Activated CD4-positive, alpha-beta T cell treated with anti-CD3 and anti-CD28 coated beads, Interleukin-2, amount 50 U/mL, for 1 hour (primary cell): ENCODE measurements around the gene POLRMT.

Experiments
- DNase-seq: peaks from one replicate; pipeline ENCODE4 v3.0.0-alpha.2; 2020

The POLRMT gene

DNA sequence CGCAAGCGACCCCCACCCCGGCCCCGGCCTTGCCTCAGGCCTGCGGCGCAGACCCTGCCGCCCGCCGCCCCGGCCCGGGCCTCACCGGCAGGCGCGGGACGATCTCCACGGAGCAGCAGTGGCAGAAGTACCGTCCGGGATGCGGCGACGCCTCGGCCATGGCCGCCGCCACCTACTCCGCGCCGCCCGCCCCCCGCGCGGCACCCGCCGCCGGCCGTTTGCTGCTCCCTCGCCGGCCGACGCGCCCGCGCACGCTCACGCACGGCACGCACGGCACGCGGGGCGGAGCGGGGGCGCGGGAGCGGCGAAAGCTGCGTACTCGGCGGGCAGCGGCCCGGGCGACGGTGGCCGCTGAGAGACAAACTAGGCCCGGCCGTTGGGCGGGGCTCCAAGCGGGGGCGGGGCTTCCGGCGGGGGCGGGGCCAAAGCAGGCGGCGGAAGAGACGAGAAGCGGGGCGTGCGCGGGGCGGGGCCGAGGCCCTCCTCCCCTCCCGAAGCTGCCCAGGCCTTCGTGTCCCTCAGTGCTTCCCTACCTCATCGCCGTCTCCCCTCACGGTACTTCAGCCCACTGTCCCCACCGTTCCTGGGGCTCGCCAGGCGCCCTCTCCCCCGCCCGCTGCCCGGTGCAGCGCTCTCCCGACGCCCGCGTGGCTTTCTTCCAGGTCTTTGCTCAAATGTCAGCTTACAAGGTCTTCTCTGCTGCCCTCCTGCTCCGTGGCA is 29.8 kb upstream of the POLRMT start, which contains the start of gene RNF126:
Gene RNF126, minus strand, starts transcription at position 253 of the 720 bp plus-strand sequence. Its CDS starts 93 bp downstream, at position 160.
- DNase-seq = peak; percentile 94

DNA sequence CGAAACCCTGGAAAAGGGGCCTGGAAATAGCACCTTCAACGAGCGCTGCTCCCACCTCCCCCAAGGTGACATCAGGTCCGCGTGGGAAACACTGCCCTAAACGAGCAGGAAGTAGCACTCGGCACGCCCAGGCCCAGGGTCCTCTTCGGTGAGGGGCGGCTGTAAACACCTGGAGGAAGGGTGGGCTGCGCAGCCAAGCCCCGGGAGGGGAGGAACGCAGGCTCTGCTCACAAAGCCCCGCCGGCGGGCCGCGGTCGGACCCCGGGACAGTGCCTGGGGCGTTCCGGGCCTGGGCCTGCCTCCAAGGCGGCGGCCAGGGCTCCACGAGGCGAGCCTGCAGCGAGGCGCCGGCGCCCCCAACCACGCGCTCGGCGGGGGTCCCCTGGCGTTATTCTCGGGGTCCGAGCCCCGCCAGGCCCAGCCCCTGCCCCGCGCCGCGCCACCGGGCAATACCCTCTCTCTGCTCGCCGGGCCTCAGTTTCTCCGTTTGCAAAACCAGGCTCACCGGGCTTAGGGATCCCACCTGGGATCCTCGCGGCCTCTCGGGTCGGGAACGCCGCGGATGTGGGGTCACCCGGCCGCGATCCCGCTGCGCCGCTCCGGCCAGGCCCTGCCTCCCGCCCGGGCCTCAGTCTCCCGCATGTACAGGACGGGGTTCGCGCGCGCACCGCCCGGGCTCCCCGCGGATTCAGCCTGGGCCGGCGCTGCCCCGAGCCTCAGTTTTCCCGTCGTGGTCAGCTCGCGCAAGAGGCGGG is 29.0 kb upstream of the POLRMT start:
- peak; percentile 64 for DNase-seq

DNA sequence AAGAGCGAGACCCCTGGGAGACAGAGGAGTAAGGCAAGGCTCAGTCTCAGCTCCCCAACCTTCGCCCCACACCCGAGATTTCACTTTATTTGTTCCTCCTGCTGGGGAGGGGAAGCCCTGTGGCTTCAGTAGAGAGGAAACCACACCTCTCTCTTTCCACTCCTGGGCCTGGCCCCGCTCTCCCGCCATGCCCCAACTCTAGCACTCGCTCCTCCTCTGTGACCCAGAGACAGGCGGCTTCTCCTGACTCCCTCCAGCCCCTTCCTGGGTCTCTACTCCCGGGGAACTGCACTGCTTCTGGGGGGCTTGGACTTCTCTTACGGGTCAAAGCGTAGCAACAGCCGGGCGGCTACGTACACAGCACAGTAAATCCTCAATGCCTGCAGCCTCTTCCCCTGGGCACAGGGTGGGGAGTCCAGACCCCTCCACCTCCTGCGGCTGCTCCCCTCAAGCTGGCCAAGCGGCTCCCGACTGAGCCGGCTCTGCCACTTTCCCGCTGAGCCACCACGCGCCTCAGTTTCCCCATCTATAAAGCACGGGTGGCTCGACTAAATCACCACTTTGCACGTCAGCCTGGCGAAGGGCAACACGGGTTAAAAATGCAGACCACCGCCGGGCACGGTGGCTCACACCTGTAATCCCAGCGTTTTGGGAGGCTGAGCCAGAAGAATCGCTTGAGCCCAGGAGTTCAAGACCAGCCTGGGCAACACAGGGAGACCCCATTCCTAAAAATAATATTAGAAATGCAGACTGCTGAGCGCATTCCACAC is 28.3 kb upstream of the POLRMT start:
- peak; percentile 67 for DNase-seq

DNA sequence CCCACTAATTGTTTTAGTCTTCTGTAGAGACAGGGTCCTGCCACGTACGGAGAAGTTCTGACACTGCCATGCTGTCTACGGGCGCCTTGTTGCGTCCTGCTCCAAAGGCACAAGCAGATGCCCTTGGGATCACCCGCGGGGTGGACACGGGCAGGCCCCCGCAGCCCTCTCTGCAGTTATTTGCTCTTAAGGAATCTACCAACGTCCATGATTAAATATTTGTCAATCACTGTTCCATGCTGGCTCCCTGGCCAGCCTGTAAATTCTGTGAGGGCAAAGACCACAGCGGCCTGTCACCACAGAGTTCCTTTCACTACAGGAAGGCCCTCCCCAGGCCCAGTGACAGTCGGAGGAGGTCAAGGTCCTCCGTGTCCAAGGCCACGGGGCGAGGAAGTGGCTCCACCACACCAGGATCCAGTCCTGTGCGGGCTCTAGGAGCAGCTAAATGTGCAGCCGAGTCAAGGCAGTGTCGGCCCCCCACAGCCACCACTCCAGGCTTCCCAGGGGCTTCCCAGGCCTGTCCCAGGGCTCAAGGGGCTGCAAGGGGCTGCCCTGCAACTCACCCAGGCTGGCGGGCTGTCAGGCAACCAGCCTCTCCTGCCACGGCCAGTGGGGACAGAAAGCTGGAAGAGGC is 27.6 kb upstream of the POLRMT start:
- DNase-seq = no peak

DNA sequence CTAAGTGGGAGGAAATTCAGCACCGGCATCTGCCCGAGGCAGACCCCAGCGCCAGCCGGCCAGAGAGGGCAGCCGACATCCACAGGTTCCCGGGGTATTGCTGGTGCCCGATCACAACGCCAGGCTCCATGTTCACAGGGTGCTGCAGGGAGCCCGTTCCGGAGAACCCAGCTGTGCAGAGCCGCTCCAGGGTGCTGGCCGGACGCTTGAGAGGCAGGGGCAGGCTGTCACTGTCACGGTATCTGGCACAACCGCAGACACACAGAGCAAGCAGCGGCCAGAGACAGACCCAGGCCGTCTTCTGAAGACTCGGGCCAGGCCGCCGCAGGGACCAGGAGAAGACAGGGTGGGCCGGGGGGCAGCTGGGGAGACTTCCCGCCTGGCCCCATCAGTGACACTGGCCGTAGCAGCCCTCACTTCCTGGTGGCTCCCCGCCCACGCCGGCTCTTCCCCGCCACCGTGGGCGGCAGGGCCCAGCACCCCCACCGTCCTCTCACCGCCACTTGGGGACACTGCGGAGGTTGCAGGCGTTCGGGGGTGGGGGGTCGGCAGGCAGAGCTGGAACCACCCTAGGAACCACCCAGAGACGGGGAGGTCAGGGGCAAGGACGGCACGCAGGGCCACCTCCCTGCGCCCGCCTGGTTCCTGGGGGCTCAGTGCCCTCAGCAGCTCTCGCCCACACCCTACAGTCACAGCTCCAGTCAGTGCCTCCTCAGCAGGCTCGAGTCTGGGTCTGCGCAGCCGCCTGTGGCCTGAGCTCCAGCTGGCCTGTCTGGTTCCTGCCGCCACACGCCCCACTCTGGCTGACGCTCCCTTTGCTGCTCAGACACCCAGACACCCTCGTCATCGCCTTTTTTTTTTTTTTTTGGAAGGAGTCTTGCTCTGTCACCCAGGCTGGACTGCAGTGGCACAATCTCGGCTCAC is 25.8 kb upstream of the POLRMT start:
- DNase-seq = peak; percentile 63

DNA sequence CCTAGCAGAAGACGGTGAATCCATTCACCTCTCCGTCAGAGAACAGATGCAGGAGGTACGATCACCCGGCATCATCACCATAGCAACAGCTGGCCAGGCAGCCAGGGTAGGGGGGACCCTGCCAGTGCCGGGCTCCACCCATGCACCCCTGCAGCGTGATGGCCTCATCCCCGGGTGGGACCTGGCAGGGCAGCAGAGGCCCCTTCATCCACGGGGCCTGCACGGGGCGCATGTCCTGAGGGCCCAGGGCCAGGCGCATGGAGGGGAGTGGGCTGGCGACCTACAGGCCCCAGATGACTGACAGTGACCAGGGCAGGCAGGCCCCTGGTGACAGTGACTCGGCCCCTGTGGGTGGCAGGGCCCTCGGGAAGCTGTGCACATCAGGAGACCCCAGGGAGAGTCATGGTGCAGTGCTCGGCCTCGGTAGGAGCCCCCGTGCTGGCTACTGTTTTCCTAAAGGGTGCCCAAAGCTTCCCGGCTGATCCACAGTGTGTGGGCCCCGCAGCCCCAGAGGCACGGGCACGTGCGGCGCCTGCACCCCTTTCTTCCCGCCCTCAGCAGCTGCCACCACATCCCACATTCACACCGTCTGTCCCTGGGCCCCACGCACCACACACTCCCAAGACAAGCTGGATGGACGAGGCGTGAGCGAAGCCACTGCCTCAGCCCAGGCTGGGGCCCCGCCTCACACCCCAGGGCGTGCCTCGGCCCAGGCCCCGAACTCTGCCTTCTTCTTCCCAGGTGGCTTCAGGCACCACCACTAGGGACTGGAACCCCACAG is 24.9 kb upstream of the POLRMT start:
- DNase-seq = no peak

DNA sequence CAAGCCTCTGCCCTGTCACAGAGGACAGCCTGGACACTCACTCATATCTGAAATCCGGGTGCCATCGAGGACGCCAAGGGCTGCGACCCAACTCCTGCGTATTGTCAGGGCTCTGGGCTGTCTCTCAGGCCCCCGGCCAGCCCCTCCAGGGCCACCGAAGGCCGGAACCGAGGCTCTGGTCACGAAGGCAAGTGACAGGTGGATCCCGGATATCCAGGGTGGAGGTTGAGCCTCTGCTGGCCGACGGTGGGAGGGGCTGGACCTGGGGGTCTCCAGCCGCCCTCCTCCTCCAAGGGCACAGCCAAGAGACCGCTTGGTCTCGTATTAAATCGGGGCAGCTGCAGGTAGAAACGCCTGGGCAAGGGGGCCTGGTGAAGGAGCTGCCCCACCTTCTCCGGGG is 24.3 kb upstream of the POLRMT start:
- DNase-seq = no peak

DNA sequence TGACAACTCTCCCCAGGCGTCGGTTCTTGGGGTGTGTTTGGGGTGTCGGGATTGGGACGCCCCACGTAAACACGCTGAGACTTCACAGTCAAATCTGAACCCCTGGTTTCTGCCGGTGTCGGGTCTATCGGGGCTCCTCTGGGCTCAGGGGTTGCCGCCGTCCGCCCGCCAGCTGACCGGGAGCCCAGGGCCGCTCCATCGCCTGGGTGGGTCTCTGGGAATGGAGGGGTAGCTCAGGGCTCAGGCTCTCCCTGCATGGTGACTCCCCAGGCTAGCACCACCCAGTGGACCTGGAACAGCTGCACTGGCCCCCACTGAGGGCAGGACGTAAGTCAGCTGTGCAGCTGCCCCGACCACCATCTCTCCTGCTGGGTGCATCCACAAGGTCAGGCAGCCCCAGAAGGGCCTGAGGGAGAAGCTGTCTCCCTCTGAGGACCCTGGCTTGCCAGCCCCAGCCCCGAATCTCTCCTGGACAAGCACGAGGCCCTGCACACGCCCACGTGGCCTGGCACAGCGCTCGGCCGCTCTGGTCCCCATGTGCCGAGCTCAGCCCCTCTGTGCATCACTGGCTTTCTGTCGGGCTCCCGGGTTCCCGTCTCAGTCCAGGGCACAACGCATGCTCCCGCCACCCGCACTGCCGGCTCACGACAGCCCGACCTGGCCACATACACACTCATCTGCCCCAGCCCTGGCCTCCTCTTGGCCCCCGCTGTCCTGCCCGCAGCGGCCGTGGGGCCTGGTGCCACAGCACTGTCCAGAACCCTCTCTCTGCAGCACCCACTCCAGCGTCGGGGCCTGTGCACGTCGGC is 23.6 kb upstream of the POLRMT start:
- no peak for DNase-seq

DNA sequence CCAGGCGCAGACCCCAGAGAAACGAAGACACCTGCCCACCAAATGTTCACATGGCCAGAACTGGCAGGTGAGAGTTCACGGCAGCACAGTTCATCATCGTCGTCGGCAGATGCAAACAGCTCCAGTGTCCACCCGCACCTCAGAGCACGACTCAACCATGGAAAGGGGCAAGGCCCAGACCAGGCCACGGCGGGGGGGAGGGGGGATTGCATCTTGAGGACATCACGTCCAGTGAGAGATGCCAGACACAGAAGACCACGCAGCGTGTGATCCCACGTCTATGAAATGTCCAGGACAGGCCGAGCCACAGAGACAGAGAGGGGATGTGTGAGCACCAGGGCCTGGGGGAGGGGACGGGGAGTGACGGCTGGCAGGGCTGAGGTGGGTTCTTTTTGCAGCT is 22.4 kb upstream of the POLRMT start:
- no peak for DNase-seq

DNA sequence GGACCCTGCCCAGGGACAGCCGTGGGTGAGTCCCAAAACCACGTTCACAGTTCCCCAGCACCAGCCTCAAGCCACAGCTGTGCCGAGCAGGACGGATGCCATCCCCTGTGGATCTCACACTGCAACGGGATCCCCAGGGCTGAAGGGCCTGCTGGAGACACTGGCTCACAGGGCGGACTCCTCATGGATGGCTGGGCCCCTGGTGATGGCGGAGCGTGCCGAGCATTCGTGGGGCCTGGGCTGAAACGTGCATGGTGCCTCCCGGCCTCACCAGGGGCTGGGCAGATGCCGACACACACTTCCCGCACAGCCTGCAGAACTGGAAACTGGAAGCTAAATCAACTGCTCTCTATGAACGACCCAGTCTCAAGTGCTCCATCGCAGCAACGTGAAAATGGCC is 20.1 kb upstream of the POLRMT start:
- DNase-seq = no peak

DNA sequence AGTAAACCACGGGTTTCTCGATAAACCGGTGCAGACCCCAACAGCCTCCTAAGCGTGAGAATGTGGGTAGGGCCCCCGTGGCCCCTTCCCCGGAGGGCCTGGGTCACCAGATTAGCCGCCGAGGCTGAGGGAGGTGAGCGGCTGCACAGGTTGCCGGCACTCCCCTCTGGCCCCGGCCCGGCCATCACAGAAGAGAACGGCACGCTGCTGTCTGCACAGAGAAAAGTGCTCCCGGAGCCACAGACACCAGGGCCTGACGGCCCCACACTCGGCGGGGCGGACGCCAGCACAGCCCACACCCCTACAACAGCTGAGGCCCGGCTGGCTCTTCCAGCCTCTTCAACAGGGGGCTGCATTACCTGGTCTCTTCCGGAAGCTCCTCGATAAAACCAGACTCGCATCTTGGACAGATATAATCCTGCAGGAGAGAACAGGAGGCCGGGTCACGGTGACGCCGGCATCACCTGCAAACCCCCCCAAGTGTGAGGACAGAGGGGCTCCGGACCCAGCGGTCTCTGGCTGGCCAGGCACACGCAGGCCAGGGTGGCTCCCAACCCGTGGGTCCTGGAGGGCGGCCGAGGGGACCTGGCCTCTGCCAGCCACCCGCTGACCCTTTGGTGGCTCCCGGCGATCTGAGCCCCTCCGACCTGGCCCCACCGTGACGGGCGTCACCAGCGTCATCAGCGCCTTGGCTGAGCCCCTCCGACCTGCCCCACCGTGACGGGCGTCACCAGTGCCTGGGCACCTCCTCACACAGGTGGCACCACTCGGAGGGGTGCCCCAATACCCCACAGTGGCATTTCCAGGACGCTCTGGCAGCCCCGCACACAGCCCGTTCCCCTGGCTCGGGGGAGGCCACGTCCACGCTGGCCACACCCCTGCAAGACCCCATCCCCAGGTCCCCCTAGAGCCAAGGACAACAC is 19.4 kb upstream of the POLRMT start:
- DNase-seq = no peak

DNA sequence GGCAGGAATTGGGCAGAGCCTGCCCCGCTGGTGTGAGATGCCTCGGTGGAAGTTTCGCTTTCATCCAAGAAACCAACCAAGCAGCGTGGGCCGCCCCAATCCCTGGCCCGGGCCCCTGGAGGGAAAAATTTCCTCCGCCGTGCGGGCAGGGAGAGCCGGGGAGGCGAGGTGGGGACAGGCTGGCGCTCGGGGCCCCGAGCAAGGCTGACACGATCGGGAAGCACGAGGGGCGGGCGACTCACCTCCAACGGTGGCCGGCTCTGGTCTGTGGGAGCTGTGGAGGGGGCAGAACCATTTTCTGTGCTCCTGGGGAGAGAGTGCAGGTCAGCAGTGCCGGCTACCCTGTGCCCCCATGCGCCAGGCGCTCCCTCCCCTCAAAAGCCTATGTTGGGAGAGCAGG is 18.7 kb upstream of the POLRMT start:
- DNase-seq = no peak

DNA sequence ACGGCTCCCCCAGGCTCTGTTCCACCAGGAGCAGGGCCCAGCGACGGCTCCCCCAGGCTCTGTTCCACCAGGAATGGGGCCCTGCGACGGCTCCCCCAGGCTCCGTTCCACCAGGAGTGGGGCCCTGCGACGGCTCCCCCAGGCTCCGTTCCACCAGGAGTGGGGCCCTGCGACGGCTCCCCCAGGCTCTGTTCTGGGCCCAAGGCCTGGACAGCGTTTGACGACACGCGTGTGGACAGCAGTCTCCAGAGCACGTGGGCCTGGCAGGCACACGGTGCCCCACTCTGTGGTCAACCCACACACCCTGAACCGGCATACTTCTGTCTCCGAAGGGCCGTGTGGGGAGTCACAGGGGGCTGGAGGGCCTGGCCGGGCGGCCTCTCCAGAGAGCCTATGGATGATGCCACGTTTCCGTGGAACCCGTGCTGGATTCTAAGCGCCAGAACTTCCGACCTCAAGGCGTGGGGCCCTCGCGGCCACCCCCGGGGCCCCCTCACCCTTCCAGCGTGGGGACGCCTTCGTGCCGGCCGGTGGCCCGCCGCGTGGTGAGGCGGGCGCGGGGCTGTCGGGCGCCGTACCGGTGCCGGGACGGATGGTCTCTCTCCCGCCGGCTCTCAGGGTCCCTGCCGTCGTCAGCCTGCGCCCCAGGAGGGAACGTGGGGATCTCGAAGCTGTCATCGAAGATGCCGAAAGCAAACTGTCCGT is 17.9 kb upstream of the POLRMT start:
- DNase-seq = no peak

DNA sequence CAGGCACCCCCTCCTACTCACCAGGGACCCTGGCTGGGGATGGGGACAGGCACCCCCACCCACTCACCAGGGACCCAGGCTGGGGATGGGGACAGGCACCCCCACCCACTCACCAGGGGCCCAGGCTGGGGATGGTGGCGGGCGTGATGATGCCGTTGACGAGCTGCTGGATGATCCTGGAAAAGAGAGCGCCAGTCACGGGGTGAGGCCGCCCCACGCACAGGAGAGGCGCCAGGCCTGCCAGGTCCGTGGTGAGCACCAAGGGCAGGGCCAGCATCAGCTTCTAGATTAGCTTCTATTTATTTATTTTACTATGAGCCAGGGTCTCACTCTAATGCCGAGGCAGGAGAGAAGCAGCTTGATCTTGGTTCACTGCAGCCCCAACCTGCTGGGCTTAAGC is 16.8 kb upstream of the POLRMT start:
- no peak for DNase-seq

DNA sequence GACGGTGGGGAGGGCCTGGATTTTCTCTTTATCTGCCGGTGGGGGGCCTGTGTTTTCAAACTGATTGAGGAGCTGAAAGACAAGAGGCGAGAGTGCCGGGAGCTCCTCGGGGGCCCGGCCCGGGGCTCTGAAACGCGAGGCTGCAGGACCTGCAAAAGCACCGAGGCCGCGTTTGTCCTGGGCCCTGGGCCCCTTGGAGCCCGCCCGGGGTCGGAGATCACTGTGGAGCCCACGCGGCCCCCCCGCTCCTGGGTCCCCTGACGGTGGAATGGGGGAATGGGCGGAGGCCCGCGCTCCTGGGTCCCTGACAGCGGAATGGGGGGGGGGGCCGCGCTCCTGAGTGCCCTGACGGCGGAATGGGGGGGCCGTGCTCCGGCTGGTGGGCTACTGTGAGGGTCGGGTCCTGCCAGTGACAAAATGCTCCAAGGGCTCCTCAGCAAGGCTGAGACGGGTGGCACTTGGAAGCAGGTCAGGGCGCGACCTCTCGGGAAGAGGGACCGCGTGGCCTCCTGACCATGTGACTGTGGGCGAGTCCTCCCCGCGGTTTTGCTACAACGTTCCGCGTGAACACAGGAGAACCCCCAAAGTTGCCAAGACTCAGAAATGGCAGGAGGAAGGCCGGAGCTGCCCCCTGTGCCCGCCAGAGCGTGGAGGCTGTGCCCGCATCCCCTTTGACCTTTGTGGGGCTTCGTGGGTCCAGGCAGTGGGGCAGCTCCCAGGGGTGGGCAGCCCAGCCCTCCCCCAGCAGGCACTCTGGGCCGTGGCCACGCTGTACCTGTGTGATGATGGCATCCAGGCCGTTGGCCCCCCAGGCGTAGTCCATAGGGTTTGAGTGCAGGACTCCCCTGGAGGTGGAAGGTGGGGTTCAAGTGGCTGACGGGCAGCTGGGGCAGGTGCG is 15.8 kb upstream of the POLRMT start:
- no peak for DNase-seq

DNA sequence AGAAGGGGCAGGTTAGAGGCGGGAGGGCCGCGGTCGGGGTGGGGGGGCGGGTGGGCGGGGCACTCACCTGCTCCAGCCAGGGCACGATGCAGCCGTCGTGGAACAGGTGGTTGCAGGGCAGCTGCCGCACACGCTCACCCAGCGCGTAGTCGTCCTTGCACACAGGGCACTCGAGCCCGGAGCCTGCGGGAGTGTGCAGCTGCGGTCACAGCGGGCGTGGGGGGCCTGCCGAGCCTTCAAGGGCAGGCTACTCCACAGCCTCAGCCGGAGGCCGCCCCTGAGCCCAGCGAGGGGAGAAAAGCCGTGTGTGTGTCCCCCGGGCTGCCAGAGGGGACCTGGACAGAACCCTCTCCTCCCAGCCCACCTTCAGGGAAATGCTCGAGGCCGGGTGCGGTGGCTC is 15.0 kb upstream of the POLRMT start:
- no peak for DNase-seq

DNA sequence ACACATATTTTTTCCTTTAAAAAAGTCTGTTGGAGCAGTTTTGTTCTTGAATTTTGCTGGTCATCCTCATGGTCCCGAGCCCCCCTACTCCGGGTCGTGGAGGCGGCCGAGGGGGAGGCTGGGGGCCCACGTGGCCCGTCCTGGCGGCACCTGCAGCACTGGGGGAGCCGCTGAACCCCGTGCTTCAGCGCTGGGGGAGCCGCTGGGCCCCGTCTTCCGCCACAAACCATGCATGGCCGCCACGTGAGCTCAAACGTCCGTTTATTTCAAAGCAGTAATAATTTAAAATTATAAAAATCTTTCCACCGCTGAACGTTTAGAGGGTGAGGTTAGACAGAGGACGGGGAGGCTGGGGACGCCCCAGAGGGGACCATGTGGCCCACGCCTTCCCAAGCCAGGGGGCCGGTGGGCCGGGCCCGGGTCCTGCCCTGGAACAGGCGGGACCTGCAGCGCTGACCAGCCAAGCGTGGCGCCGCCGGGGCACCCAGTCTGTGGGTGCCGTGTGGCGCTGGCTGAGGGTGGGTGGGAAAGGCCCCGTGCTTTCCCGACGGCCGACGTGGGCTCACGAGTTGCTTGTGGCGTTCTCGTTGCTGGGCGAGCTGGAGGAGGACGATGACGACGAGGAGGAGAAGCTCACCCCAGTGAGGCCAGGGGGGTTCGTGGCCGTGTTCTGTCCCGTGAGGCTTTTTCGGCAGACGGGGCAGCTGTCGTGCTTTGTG is 14.4 kb upstream of the POLRMT start:
- no peak for DNase-seq
